ENCODE results near the gene KCNC4. TPM values are rescaled to one million over a fixed set of nuclear protein-coding genes. Genes with fewer than 3 reads are reported as not detected.

The KCNC4 gene
- total RNA-seq, 1 experiment from 2014 or later = 8.9 TPM

DNA sequence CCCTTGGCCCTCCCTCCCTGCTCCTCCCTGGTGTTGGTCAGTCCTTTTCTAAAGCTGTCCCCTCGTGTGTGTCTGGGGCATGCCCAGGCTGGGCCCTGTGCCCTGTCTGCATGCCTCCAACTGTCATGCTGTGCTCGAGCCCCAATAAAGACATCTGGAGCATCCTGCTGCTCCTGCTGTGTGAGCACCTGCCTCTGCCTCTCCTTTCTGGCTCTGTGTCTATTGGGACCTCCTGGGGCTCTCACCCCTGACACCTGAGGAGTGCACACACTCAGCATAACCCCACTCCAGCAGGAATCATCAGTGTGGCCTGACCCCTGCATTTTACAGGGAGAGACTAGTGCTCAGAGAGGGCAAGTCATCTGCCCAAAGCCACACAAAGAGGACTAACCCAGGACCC, 23.7 kb downstream of the KCNC4 start:
- no peaks in the 10 kb centered on the region for H3K27me3 Mint-ChIP-seq (ENCODE audit: low read depth)
- Histone ChIP-seq H2AFZ (ENCODE audit: low read length) (no peak overlapping the region), H4K8ac (replicated peaks; ENCODE audit: insufficient read length, low read depth, low read length) (no peak overlapping the region), H3K27ac (ENCODE audit: insufficient read length, low read depth, low read length) (no peak overlapping the region), H3K4ac (ENCODE audit: low read depth, low read length) (no peak overlapping the region), H4K91ac (ENCODE audit: insufficient read length, low read depth, low read length) (no peak overlapping the region), H3K4me2 (ENCODE audit: insufficient read depth, insufficient read length, low read length) (no peak overlapping the region), H2BK12ac (ENCODE audit: insufficient read length, low read depth, low read length) (no peak overlapping the region), H3K79me1 (ENCODE audit: insufficient read depth, low read depth, low read length, poor library complexity, severe bottlenecking) (no peaks in the 10 kb centered on the region), H3K79me2 (ENCODE audit: insufficient read depth, low read length) (no peaks in the 10 kb centered on the region), H3K14ac (ENCODE audit: insufficient read depth, low read length) (no peak overlapping the region; the same call in 1 of the 2 replicates), H3T11ph (ENCODE audit: low read length) (no peak overlapping the region), H4K20me1 (ENCODE audit: control insufficient read depth, insufficient read depth, insufficient read length) (no peaks in the 10 kb centered on the region), H3K9ac (ENCODE audit: extremely low read depth, insufficient read length, low read length) (no peak overlapping the region), H2BK20ac (ENCODE audit: low read depth, low read length, poor library complexity, severe bottlenecking) (no peak overlapping the region), H3K27me3 (ENCODE audit: insufficient read depth, low read length) (no peaks in the 10 kb centered on the region), H3K23me2 (ENCODE audit: insufficient read length, low read depth, low read length, poor library complexity, severe bottlenecking) (no peaks in the 10 kb centered on the region), H2BK15ac (ENCODE audit: low read depth, low read length) (no peak overlapping the region), H2BK5ac (ENCODE audit: insufficient read length, low read length) (no peak overlapping the region), H3K18ac (ENCODE audit: insufficient read length, low read depth, low read length) (no peak overlapping the region), H2AK5ac (ENCODE audit: insufficient read length, low read length) (no peak overlapping the region), H3K56ac (ENCODE audit: insufficient read length, low read depth, low read length) (no peak overlapping the region), H4K5ac (ENCODE audit: insufficient read length, low read depth, low read length) (no peak overlapping the region), H3K23ac (ENCODE audit: insufficient read length, low read depth, low read length) (no peak overlapping the region), H3K4me1 (ENCODE audit: insufficient read depth, low read length) (no peaks in the 10 kb centered on the region), H2BK120ac (ENCODE audit: low read depth, low read length, poor library complexity, severe bottlenecking) (no peak overlapping the region), H3K9me3 (ENCODE audit: control insufficient read depth, low read depth, low read length) (peaks cover 7% of the 10 kb centered on the region)
- peaks cover 0 to 5% (median 0%) of the 10 kb centered on the region in 3 experiments; a peak in 2 of 7 replicates for H3K36me3 Mint-ChIP-seq (ENCODE audit: insufficient read depth in 1 of 3, low read depth in 3 of 3)
- TF ChIP-seq, protein P1, sequence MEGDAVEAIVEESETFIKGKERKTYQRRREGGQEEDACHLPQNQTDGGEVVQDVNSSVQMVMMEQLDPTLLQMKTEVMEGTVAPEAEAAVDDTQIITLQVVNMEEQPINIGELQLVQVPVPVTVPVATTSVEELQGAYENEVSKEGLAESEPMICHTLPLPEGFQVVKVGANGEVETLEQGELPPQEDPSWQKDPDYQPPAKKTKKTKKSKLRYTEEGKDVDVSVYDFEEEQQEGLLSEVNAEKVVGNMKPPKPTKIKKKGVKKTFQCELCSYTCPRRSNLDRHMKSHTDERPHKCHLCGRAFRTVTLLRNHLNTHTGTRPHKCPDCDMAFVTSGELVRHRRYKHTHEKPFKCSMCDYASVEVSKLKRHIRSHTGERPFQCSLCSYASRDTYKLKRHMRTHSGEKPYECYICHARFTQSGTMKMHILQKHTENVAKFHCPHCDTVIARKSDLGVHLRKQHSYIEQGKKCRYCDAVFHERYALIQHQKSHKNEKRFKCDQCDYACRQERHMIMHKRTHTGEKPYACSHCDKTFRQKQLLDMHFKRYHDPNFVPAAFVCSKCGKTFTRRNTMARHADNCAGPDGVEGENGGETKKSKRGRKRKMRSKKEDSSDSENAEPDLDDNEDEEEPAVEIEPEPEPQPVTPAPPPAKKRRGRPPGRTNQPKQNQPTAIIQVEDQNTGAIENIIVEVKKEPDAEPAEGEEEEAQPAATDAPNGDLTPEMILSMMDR (conservative IDR thresholded peaks at IDR 0.05) = no peak
- WGBS (ENCODE audit: extremely low coverage, insufficient read length, low lambda C conversion rate) = no CpG with 5 or more reads among the region's 2 CpGs
- H3K27ac Mint-ChIP-seq = peak overlapping the region in 2 of 3 experiments; percentile 87 to 92; a peak in 3 of 7 replicates
- DNase-seq = no peak
- peaks cover 26 to 32% of the 10 kb centered on the region in 2 experiments for H3K4me1 Mint-ChIP-seq
- no peaks in the 10 kb centered on the region for H3K9me3 Mint-ChIP-seq
- no peak overlapping the region for H3K4me3 Mint-ChIP-seq

All from H9 (cell line).